ENCODE data around the gene TM9SF1. TPM values are rescaled to one million over a fixed set of nuclear protein-coding genes. Genes with fewer than 3 reads are reported as not detected.

The TM9SF1 gene
- total RNA-seq, 1 experiment from 2014 or later: 67.8 TPM

GRCh38 chr14:24147761-24148428 lies 47.3 kb downstream of the TM9SF1 start:
- Mint-ChIP-seq H3K9me3 (ENCODE audit: unreplicated experiment) (no peaks in the 10 kb centered on the region), H3K27ac (ENCODE audit: low read depth, unreplicated experiment) (no peak overlapping the region), H3K27me3 (ENCODE audit: insufficient read depth, unreplicated experiment) (no peaks in the 10 kb centered on the region), H3K4me3 (ENCODE audit: unreplicated experiment) (peak overlapping the region; percentile 98), H3K4me1 (ENCODE audit: insufficient read depth, unreplicated experiment) (no peaks in the 10 kb centered on the region), H3K36me3 (ENCODE audit: insufficient read depth, unreplicated experiment) (peaks cover 48% of the 10 kb centered on the region)
- intact Hi-C loops (cut with micrococcal nuclease): loop anchor here (2.0 kb wide), 4 partner anchors 13 to 133 kb away; partner anchors contain the start of genes DCAF11, IRF9, NRL and PCK2
- BruUV-seq (replicated peaks): TSS peak; percentile 56
- no peak for DNase-seq (ENCODE audit: unreplicated experiment)
- ChIA-PET POLR2A (interaction anchor here (0.7 to 5.7 kb wide), 15 partner anchors 8 to 124 kb away, joined by 3 to 114 read pairs (median 13); partner anchors contain the start of genes CHMP4A, DCAF11, IPO4 and IRF9), CTCF (interaction anchor here (0.6 to 10.3 kb wide), 6 partner anchors 10 to 560 kb away, joined by 3 to 141 read pairs (median 4); partner anchors contain the start of gene IRF9)
- TF ChIP-seq, protein P1, sequence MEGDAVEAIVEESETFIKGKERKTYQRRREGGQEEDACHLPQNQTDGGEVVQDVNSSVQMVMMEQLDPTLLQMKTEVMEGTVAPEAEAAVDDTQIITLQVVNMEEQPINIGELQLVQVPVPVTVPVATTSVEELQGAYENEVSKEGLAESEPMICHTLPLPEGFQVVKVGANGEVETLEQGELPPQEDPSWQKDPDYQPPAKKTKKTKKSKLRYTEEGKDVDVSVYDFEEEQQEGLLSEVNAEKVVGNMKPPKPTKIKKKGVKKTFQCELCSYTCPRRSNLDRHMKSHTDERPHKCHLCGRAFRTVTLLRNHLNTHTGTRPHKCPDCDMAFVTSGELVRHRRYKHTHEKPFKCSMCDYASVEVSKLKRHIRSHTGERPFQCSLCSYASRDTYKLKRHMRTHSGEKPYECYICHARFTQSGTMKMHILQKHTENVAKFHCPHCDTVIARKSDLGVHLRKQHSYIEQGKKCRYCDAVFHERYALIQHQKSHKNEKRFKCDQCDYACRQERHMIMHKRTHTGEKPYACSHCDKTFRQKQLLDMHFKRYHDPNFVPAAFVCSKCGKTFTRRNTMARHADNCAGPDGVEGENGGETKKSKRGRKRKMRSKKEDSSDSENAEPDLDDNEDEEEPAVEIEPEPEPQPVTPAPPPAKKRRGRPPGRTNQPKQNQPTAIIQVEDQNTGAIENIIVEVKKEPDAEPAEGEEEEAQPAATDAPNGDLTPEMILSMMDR (IDR thresholded peaks at IDR 0.05; ENCODE audit: unreplicated experiment): no peak

GRCh38 chr14:24146978-24147760 lies 48.1 kb downstream of the TM9SF1 start, which contains the start of gene RNF31:
RNF31 (plus strand) TSS chr14:24147498; CDS start chr14:24147699, 201 bp downstream.
- Mint-ChIP-seq H3K27me3 (ENCODE audit: insufficient read depth, unreplicated experiment) (no peaks in the 10 kb centered on the region), H3K4me1 (ENCODE audit: insufficient read depth, unreplicated experiment) (peaks cover under 1% of the 10 kb centered on the region), H3K36me3 (ENCODE audit: insufficient read depth, unreplicated experiment) (peaks cover 41% of the 10 kb centered on the region), H3K4me3 (ENCODE audit: unreplicated experiment) (peak within 1 kb of the TSS; percentile 98), H3K27ac (ENCODE audit: low read depth, unreplicated experiment) (peak within 1 kb of the TSS; percentile 61), H3K9me3 (ENCODE audit: unreplicated experiment) (no peaks in the 10 kb centered on the region)
- peak; percentile 99 for DNase-seq (ENCODE audit: unreplicated experiment)
- POLR2A ChIA-PET: interaction anchor here (0.6 to 5.7 kb wide), 22 partner anchors 9 to 1053 kb away, joined by 3 to 114 read pairs (median 8); partner anchors contain the start of genes ACIN1, BCL2L2, CHMP4A and DCAF11
- BruUV-seq (replicated peaks): no TSS peak
- TF ChIP-seq, protein P1 (IDR thresholded peaks at IDR 0.05; ENCODE audit: unreplicated experiment): no peak
- CTCF ChIA-PET: interaction anchor here (0.6 to 10.3 kb wide), 9 partner anchors 10 to 1083 kb away, joined by 3 to 141 read pairs (median 4); partner anchors contain the start of genes DCAF11, IRF9 and NRL
- intact Hi-C loops (cut with micrococcal nuclease): loop anchor here (2.0 kb wide), 4 partner anchors 14 to 132 kb away; partner anchors contain the start of genes DCAF11, IRF9, NRL and PCK2

GRCh38 chr14:24146453-24146977 lies 48.7 kb downstream of the TM9SF1 start, which contains the start of gene PSME2:
PSME2 (minus strand) TSS chr14:24146610; CDS start chr14:24146581, 29 bp downstream.
- Mint-ChIP-seq H3K4me1 (ENCODE audit: insufficient read depth, unreplicated experiment) (peaks cover 5% of the 10 kb centered on the region), H3K9me3 (ENCODE audit: unreplicated experiment) (no peaks in the 10 kb centered on the region), H3K27ac (ENCODE audit: low read depth, unreplicated experiment) (peak within 1 kb of the TSS; percentile 61), H3K36me3 (ENCODE audit: insufficient read depth, unreplicated experiment) (peaks cover 34% of the 10 kb centered on the region), H3K4me3 (ENCODE audit: unreplicated experiment) (peak within 1 kb of the TSS; percentile 98), H3K27me3 (ENCODE audit: insufficient read depth, unreplicated experiment) (no peaks in the 10 kb centered on the region)
- TF ChIP-seq, protein P1 (IDR thresholded peaks at IDR 0.05; ENCODE audit: unreplicated experiment): no peak
- ChIA-PET POLR2A (interaction anchor here (0.5 to 5.7 kb wide), 26 partner anchors 9 to 1052 kb away, joined by 3 to 114 read pairs (median 4); partner anchors contain the start of genes ACIN1, BCL2L2, CHMP4A and DCAF11), CTCF (interaction anchor here (0.5 to 10.3 kb wide), 12 partner anchors 9 to 1083 kb away, joined by 3 to 141 read pairs (median 4); partner anchors contain the start of genes DCAF11, IRF9, NRL and PCK2)
- BruUV-seq (replicated peaks): no TSS peak
- intact Hi-C loops (cut with micrococcal nuclease): loop anchor here (2.0 kb wide), 4 partner anchors 14 to 132 kb away; partner anchors contain the start of genes DCAF11, IRF9, NRL and PCK2
- DNase-seq (ENCODE audit: unreplicated experiment): peak; percentile 98

Measured in MCF 10A (cell line).